ENCODE results near the gene RNF207. TPM values are rescaled to one million over a fixed set of nuclear protein-coding genes. Genes with fewer than 3 reads are reported as not detected.
"Not testable (repeated sequence)": the region's sequence is repeated elsewhere in the genome, so short reads cannot be mapped to it uniquely, and the experiment has no call there.

Gene RNF207
- total RNA-seq, 1 experiment from 2014 or later: 9.2 TPM

DNA sequence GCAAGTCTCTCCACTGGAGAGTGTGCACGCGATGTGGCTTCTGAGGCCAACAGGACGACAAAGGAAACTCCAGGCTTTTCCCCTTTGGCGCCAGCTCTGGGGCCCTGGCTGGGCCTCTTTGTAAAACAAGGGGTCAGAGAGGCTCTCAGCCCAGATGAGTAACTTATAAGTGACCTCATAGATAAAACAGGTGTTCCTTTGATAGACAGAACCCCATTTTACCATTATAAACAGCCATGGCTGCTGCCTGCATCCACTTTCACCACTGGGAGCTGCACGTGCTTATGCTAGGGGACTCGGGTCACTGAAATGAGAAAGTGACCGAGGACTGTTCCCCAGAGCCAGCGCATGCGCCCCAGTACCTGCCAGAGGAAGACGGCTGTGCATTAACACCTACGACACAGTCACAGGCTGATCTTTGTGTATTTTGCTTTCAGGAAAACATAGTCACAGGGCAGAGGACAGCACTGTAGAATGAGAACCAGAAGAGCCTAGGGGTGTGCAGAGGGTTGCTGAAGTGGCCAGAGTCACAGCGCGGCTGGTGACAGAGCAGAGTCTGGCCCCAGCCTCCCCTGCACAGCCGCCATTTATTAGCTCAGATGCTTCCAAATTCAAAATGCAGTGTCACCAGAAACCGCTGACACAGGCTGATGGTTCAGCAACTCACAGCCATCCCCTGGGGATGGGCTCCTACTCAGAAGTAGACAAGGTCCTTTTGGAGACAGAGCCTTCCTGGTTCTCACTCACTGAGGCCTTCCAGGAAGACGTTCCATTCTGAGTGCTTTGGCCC, 12.7 kb downstream of the RNF207 start (continued):
- TF ChIP-seq, protein P1, sequence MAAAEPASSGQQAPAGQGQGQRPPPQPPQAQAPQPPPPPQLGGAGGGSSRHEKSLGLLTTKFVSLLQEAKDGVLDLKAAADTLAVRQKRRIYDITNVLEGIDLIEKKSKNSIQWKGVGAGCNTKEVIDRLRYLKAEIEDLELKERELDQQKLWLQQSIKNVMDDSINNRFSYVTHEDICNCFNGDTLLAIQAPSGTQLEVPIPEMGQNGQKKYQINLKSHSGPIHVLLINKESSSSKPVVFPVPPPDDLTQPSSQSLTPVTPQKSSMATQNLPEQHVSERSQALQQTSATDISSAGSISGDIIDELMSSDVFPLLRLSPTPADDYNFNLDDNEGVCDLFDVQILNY (CRISPR knock-in tag; IDR thresholded peaks at IDR 0.05): no peak
- TF ChIP-seq KAT7 (CRISPR knock-in tag; IDR thresholded peaks at IDR 0.05; ENCODE audit: borderline replicate concordance) (no peak), GABPB1 (CRISPR knock-in tag; IDR thresholded peaks at IDR 0.05) (no peak), ZNF138 (CRISPR knock-in tag; conservative IDR thresholded peaks at IDR 0.05) (no peak)
- TF ChIP-seq, protein P2, sequence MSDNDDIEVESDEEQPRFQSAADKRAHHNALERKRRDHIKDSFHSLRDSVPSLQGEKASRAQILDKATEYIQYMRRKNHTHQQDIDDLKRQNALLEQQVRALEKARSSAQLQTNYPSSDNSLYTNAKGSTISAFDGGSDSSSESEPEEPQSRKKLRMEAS (CRISPR knock-in tag; IDR thresholded peaks at IDR 0.05): no peak

DNA sequence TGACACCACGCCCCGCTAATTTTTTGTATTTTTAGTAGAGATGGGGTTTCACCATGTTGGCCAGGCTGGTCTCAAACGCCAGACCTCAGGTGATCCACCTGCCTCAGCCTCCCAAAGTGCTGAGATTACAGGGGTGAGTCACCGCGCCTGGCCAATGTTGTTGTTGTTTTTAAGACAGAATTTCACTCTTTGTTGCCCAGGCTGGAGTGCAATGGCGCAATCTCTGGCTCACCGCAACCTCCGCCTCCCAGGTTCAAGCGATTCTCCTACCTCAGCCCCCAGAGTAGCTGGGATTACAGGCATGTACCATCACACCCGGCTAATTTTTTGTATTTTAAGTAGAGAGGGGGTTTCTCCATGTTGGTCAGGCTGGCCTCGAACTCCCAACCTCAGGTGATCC, 13.7 kb downstream of the RNF207 start:
- not testable (repeated sequence) for DNase-seq (ENCODE audit: low spot score); H3K27me3 Mint-ChIP-seq (ENCODE audit: low read depth); ATAC-seq; H3K4me1 Mint-ChIP-seq; H3K27ac Mint-ChIP-seq; H3K9me3 Mint-ChIP-seq; H3K4me3 Mint-ChIP-seq
- peaks cover 20% of the 10 kb centered on the region for H3K36me3 Mint-ChIP-seq
- POLR2A ChIA-PET: interaction anchor here (1.3 kb wide), 1 partner anchor 15 kb away, joined by 3 read pairs; no protein-coding TSS in a partner anchor
- CTCF ChIA-PET: interaction anchor here (3.0 to 5.4 kb wide), 2 partner anchors 9 to 14 kb away, joined by 11 to 39 read pairs; partner anchors contain the start of gene RNF207

DNA sequence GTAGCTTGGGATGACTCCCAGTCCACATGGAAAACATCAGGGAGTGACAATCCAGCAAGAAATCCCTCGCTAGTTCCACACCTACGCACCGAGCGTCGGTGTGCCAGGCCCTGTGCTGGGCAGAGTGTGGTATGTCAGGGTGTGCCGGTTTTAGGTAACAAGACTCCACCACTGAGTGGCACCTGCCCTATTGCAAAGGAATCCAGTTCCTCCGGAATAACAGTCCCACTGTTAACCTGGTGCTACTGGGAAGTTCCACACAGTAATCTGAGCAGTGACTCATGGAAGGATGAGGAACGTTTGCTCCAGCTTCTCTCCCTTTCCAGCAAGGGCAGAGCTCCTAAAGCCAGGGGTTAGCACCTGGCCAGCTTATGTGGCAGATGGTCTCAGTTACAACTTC, 14.3 kb downstream of the RNF207 start:
- H3K27ac Mint-ChIP-seq: peak overlapping the region; percentile 38; the same call in 1 of the 2 replicates
- CTCF ChIA-PET: interaction anchor here (0.7 to 5.4 kb wide), 3 partner anchors 10 to 128 kb away, joined by 3 to 39 read pairs (median 11); partner anchors contain the start of gene RNF207
- H3K36me3 Mint-ChIP-seq: peaks cover 26% of the 10 kb centered on the region
- H3K9me3 Mint-ChIP-seq: no peaks in the 10 kb centered on the region
- H3K27me3 Mint-ChIP-seq (ENCODE audit: low read depth): no peaks in the 10 kb centered on the region
- H3K4me1 Mint-ChIP-seq: no peaks in the 10 kb centered on the region
- H3K4me3 Mint-ChIP-seq: no peak overlapping the region
- DNase-seq (ENCODE audit: low spot score): no peak
- ATAC-seq: no peak; the same call in 1 of the 2 replicates
- POLR2A ChIA-PET: interaction anchor here (0.7 to 1.3 kb wide), 2 partner anchors 15 to 187 kb away, joined by 3 read pairs; no protein-coding TSS in a partner anchor
- TF ChIP-seq SP1 (CRISPR knock-in tag; conservative IDR thresholded peaks at IDR 0.05) (no peak), TCF7 (CRISPR knock-in tag; IDR thresholded peaks at IDR 0.05; ENCODE audit: low read depth) (no peak), GABPB1 (CRISPR knock-in tag; IDR thresholded peaks at IDR 0.05) (no peak), ESRRA (CRISPR knock-in tag; IDR thresholded peaks at IDR 0.05; ENCODE audit: borderline replicate concordance) (no peak)
- TF ChIP-seq, protein P3, sequence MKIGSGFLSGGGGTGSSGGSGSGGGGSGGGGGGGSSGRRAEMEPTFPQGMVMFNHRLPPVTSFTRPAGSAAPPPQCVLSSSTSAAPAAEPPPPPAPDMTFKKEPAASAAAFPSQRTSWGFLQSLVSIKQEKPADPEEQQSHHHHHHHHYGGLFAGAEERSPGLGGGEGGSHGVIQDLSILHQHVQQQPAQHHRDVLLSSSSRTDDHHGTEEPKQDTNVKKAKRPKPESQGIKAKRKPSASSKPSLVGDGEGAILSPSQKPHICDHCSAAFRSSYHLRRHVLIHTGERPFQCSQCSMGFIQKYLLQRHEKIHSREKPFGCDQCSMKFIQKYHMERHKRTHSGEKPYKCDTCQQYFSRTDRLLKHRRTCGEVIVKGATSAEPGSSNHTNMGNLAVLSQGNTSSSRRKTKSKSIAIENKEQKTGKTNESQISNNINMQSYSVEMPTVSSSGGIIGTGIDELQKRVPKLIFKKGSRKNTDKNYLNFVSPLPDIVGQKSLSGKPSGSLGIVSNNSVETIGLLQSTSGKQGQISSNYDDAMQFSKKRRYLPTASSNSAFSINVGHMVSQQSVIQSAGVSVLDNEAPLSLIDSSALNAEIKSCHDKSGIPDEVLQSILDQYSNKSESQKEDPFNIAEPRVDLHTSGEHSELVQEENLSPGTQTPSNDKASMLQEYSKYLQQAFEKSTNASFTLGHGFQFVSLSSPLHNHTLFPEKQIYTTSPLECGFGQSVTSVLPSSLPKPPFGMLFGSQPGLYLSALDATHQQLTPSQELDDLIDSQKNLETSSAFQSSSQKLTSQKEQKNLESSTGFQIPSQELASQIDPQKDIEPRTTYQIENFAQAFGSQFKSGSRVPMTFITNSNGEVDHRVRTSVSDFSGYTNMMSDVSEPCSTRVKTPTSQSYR (CRISPR knock-in tag; IDR thresholded peaks at IDR 0.05): no peak
- TF ChIP-seq, protein P4, sequence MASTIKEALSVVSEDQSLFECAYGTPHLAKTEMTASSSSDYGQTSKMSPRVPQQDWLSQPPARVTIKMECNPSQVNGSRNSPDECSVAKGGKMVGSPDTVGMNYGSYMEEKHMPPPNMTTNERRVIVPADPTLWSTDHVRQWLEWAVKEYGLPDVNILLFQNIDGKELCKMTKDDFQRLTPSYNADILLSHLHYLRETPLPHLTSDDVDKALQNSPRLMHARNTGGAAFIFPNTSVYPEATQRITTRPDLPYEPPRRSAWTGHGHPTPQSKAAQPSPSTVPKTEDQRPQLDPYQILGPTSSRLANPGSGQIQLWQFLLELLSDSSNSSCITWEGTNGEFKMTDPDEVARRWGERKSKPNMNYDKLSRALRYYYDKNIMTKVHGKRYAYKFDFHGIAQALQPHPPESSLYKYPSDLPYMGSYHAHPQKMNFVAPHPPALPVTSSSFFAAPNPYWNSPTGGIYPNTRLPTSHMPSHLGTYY (CRISPR knock-in tag; IDR thresholded peaks at IDR 0.05): no peak
- TF ChIP-seq, protein P5, sequence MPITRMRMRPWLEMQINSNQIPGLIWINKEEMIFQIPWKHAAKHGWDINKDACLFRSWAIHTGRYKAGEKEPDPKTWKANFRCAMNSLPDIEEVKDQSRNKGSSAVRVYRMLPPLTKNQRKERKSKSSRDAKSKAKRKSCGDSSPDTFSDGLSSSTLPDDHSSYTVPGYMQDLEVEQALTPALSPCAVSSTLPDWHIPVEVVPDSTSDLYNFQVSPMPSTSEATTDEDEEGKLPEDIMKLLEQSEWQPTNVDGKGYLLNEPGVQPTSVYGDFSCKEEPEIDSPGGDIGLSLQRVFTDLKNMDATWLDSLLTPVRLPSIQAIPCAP (CRISPR knock-in tag; IDR thresholded peaks at IDR 0.05): no peak
- TF ChIP-seq, protein P6, sequence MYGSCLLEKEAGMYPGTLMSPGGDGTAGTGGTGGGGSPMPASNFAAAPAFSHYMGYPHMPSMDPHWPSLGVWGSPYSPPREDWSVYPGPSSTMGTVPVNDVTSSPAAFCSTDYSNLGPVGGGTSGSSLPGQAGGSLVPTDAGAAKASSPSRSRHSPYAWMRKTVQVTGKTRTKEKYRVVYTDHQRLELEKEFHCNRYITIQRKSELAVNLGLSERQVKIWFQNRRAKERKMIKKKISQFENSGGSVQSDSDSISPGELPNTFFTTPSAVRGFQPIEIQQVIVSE (CRISPR knock-in tag; IDR thresholded peaks at IDR 0.05; ENCODE audit: borderline replicate concordance): no peak
- TF ChIP-seq, protein P7, sequence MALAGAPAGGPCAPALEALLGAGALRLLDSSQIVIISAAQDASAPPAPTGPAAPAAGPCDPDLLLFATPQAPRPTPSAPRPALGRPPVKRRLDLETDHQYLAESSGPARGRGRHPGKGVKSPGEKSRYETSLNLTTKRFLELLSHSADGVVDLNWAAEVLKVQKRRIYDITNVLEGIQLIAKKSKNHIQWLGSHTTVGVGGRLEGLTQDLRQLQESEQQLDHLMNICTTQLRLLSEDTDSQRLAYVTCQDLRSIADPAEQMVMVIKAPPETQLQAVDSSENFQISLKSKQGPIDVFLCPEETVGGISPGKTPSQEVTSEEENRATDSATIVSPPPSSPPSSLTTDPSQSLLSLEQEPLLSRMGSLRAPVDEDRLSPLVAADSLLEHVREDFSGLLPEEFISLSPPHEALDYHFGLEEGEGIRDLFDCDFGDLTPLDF (CRISPR knock-in tag; IDR thresholded peaks at IDR 0.05): no peak
- TF ChIP-seq, protein P8, sequence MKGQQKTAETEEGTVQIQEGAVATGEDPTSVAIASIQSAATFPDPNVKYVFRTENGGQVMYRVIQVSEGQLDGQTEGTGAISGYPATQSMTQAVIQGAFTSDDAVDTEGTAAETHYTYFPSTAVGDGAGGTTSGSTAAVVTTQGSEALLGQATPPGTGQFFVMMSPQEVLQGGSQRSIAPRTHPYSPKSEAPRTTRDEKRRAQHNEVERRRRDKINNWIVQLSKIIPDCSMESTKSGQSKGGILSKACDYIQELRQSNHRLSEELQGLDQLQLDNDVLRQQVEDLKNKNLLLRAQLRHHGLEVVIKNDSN (CRISPR knock-in tag; IDR thresholded peaks at IDR 0.05): no peak

All from WTC11 (cell line).